Nephron (organoid): ENCODE data around the gene PGM5.
"Not testable (repeated sequence)": the region's sequence is repeated elsewhere in the genome, so short reads cannot be mapped to it uniquely, and the experiment has no call there.

Experiments
- H3K27ac Mint-ChIP-seq, 3 experiments: 2 replicates each; pipeline ENCODE4 v1.8.0; 2020; ENCODE audit warnings: mixed read lengths in 3 of 3, mild to moderate bottlenecking in 2 of 3, moderate library complexity in 1 of 3
- H3K27me3 Mint-ChIP-seq: 2 replicates; pipeline ENCODE4 v1.8.0; 2021; ENCODE audit warnings: low read depth, mild to moderate bottlenecking, moderate library complexity, mixed read lengths
- H3K36me3 Mint-ChIP-seq: 2 replicates; pipeline ENCODE4 v1.8.0; 2020; ENCODE audit warnings: low read depth, mixed read lengths
- H3K4me1 Mint-ChIP-seq: 2 replicates; pipeline ENCODE4 v1.8.0; 2020; ENCODE audit warnings: mixed read lengths
- H3K4me3 Mint-ChIP-seq, 3 experiments: 2 replicates each; pipeline ENCODE4 v1.8.0; 2020; ENCODE audit warnings: mild to moderate bottlenecking in 3 of 3, mixed read lengths in 3 of 3, moderate library complexity in 2 of 3
- H3K9me3 Mint-ChIP-seq: 2 replicates; pipeline ENCODE4 v1.8.0; 2020; ENCODE audit warnings: mixed read lengths
- TF ChIP-seq, protein P1 (sequence below), 3 experiments: fragments of 200-600 bp; sonication (generic); IDR thresholded peaks; one replicate each; pipeline ENCODE4 v1.5.0; 2021; ENCODE audit warnings: antibody characterized with exemption in 3 of 3; ENCODE audit not compliant: unreplicated experiment in 3 of 3

PGM5 gene

GRCh38 chr9:68342265-68343025, 14.0 kb upstream of the PGM5 start:
- H3K9me3 Mint-ChIP-seq, H3K36me3 Mint-ChIP-seq, H3K27ac Mint-ChIP-seq: not testable (repeated sequence)
- Mint-ChIP-seq H3K4me1 (peaks cover 21% of the 10 kb centered on the region), H3K4me3 (peak overlapping the region in 1 of 3 experiments; percentile 7), H3K27me3 (peaks cover 12% of the 10 kb centered on the region)
- TF ChIP-seq, protein P1, sequence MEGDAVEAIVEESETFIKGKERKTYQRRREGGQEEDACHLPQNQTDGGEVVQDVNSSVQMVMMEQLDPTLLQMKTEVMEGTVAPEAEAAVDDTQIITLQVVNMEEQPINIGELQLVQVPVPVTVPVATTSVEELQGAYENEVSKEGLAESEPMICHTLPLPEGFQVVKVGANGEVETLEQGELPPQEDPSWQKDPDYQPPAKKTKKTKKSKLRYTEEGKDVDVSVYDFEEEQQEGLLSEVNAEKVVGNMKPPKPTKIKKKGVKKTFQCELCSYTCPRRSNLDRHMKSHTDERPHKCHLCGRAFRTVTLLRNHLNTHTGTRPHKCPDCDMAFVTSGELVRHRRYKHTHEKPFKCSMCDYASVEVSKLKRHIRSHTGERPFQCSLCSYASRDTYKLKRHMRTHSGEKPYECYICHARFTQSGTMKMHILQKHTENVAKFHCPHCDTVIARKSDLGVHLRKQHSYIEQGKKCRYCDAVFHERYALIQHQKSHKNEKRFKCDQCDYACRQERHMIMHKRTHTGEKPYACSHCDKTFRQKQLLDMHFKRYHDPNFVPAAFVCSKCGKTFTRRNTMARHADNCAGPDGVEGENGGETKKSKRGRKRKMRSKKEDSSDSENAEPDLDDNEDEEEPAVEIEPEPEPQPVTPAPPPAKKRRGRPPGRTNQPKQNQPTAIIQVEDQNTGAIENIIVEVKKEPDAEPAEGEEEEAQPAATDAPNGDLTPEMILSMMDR (IDR thresholded peaks at IDR 0.05; ENCODE audit: unreplicated experiment in 3 of 3): peak; percentile 19 to 24 (median 24)

GRCh38 chr9:68343242-68343641, 13.2 kb upstream of the PGM5 start:
- not testable (repeated sequence) for H3K9me3 Mint-ChIP-seq, H3K4me3 Mint-ChIP-seq
- peaks cover 21% of the 10 kb centered on the region for H3K4me1 Mint-ChIP-seq

GRCh38 chr9:68343992-68344391, 12.4 kb upstream of the PGM5 start:
- H3K4me3 Mint-ChIP-seq, H3K27me3 Mint-ChIP-seq, H3K9me3 Mint-ChIP-seq, H3K36me3 Mint-ChIP-seq: not testable (repeated sequence)
- Mint-ChIP-seq H3K4me1 (peaks cover 24% of the 10 kb centered on the region), H3K27ac (peak overlapping the region in 2 of 3 experiments; percentile 38 to 59)

More at GRCh38 chr9:68343242-68343641, 13.2 kb upstream of the PGM5 start:
- H3K27me3 Mint-ChIP-seq, H3K36me3 Mint-ChIP-seq: not testable (repeated sequence)
- H3K27ac Mint-ChIP-seq: peak overlapping the region in 1 of 3 experiments; percentile 38

GRCh38 chr9:68351689-68352088, 4.7 kb upstream of the PGM5 start:
- H3K27ac Mint-ChIP-seq, H3K9me3 Mint-ChIP-seq: not testable (repeated sequence)
- peaks cover 11% of the 10 kb centered on the region for H3K4me1 Mint-ChIP-seq

DNA sequence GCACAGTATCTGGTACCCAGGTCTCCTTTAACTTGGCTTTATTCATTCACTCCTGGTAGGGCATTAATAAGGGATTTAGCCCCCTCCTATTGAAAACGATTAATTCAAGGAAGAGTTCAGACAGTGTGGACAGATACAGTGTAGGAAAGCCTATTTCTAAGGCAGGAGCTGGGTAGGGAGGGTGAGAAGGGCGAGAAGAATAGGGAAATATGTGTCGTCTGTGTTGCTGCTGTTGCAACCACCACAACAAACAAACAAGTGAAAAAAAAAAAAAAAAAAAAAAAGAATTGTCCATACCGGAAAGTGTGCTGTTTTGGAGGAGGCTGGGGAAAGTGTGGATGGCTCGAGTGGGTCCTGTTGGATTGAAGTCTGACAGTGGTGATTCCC, 425 bp upstream of the PGM5 start:
- H3K27me3 Mint-ChIP-seq: peaks cover 14% of the 10 kb centered on the region
- peak overlapping the region; percentile 87 to 89 (median 88) for H3K27ac Mint-ChIP-seq
- peak overlapping the region; percentile 84 to 91 (median 84) for H3K4me3 Mint-ChIP-seq
- peaks cover 14% of the 10 kb centered on the region for H3K4me1 Mint-ChIP-seq
- not testable (repeated sequence) for H3K36me3 Mint-ChIP-seq, H3K9me3 Mint-ChIP-seq

More at GRCh38 chr9:68351689-68352088, 4.7 kb upstream of the PGM5 start:
- H3K27me3 Mint-ChIP-seq, H3K36me3 Mint-ChIP-seq, H3K4me3 Mint-ChIP-seq: not testable (repeated sequence)

DNA sequence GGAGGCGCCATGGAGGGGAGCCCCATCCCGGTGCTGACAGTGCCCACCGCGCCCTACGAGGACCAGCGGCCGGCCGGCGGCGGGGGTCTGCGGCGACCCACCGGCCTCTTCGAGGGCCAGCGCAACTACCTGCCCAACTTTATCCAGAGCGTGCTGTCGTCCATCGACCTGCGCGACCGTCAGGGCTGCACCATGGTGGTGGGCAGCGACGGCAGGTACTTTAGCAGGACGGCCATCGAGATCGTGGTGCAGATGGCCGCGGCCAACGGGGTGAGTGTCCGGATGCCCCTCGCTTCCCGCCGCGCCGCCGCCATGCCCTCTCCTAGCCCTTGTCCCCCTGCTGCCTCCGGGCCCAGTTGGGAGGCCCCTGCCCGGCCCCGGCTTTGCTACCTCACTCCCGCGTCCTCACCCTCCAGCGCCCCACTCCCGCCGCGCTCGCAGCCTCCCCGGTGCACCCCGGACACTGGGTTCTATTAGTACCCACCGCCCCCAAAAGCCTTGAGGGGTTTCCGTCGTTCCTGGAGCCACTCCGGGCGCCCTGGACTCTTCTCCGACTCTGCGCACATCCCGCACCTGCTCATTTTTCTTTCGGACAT, 806 bp downstream of the PGM5 start:
- not testable (repeated sequence) for H3K36me3 Mint-ChIP-seq

DNA sequence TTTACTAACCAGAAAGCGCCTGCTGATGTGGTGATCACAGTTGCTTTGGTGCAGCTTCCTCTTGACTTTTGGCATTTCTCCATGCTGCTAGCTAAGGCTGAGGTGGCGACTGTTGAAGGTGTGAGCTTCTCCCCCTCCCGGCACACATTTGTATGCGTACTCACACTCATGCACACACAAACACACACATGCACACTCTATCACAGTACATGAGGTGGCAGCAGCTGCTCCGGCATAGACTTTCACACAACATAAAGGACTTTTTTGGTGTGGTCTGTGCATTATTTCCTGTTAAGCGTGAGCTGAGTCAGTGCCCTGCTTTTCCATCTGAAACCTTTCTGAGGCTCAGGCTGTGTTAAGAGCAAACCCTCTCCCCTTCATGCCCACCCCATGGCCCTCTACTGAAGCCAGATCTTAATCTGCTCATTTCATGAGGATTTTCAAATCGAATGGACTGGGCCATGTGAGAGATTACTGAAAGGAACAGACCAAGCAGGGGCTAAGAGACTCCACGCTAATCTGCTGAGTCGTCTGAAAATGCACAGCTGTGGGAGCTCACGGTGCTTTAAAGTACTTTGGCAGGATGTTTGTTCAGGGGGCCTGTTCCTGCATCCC, 10.6 kb downstream of the PGM5 start:
- Mint-ChIP-seq H3K4me3 (peak overlapping the region in 2 of 3 experiments; percentile 0 to 26), H3K4me1 (peaks cover 20% of the 10 kb centered on the region), H3K27ac (peak overlapping the region; percentile 89 to 94 (median 91))
- not testable (repeated sequence) for H3K36me3 Mint-ChIP-seq, H3K9me3 Mint-ChIP-seq, H3K27me3 Mint-ChIP-seq

More for the DNA sequence above, 806 bp downstream of the PGM5 start:
- H3K4me3 Mint-ChIP-seq: peak overlapping the region; percentile 92 to 99 (median 98)
- peaks cover 14% of the 10 kb centered on the region for H3K4me1 Mint-ChIP-seq
- peak overlapping the region; percentile 95 to 99 (median 98) for H3K27ac Mint-ChIP-seq
- peaks cover 14% of the 10 kb centered on the region for H3K27me3 Mint-ChIP-seq
- not testable (repeated sequence) for H3K9me3 Mint-ChIP-seq

DNA sequence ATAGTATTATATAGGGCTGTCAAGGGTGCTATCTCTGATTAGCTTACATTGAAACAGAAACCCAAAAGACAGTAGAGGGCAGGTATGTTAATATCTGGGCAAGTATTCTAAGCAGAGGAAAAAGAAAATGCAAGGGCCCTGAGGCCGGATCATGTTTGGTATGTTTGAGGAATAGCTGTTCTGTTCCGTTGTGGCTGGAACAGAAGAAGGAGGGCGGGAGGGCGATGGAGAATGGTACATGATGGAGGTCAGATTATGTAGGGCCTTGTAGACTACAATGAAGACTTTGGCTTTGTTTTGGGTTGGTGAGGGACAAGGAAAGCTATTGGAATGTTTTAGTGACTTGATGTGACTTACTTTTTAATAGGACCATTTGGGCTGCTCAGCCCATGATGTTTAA, 19.4 kb downstream of the PGM5 start:
- H3K4me1 Mint-ChIP-seq, H3K27me3 Mint-ChIP-seq, H3K27ac Mint-ChIP-seq, H3K4me3 Mint-ChIP-seq: not testable (repeated sequence)
- H3K9me3 Mint-ChIP-seq: peaks cover 13% of the 10 kb centered on the region
- H3K36me3 Mint-ChIP-seq: peaks cover 28% of the 10 kb centered on the region

- peaks cover 37% of the 10 kb centered on the region for H3K36me3 Mint-ChIP-seq
- peak overlapping the region; percentile 50 to 89 (median 51) for H3K27ac Mint-ChIP-seq
- H3K4me1 Mint-ChIP-seq, H3K27me3 Mint-ChIP-seq, H3K4me3 Mint-ChIP-seq: not testable (repeated sequence)
- peaks cover 13% of the 10 kb centered on the region for H3K9me3 Mint-ChIP-seq
These were observed 21.3 kb downstream of the PGM5 start for GRCh38 chr9:68377723-68378122.

DNA sequence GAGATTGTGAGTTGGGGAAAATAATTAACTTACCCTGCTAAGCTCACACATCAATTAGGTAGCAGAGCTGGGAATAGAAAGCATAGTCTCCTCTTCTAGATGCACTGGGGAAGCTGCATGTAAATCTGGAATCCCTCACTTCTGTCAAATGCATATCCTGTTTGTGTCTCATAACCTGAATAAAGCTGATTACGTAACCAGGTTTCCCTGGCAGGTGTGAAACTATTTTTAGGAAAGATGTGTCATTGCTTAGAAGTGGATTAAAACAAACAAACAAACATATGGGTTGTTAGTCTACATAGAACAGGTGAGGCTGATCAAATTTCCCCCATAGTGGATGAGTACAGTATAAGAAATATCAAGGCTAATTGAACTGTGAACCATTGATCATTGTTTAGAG, 27.5 kb downstream of the PGM5 start:
- H3K27ac Mint-ChIP-seq, H3K4me1 Mint-ChIP-seq, H3K27me3 Mint-ChIP-seq, H3K4me3 Mint-ChIP-seq: not testable (repeated sequence)
- H3K36me3 Mint-ChIP-seq: peaks cover 54% of the 10 kb centered on the region
- H3K9me3 Mint-ChIP-seq: peaks cover 13% of the 10 kb centered on the region

DNA sequence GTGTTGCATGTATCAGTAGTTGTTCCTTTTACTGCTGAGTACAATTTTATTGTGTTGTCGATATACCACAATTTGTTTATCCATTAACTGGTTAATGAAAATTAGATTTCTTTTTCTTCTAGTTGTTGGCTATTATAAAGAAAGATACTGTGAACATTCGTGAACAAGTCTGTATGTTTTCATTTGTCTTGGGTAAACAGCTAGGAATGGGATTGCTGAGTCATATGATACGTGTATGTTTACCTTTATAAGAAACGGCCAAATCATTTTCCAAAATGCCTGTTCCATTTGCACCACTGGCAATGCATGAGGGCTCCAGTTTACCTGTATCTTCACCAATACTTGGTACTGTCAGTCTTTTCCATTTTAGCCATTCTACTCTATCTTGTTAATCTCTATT, 33.1 kb downstream of the PGM5 start:
- H3K36me3 Mint-ChIP-seq: peaks cover 32% of the 10 kb centered on the region
- H3K27me3 Mint-ChIP-seq, H3K27ac Mint-ChIP-seq, H3K4me3 Mint-ChIP-seq, H3K4me1 Mint-ChIP-seq, H3K9me3 Mint-ChIP-seq: not testable (repeated sequence)

GRCh38 chr9:68390737-68391136, 34.3 kb downstream of the PGM5 start:
- peaks cover 27% of the 10 kb centered on the region for H3K36me3 Mint-ChIP-seq
- H3K4me1 Mint-ChIP-seq, H3K4me3 Mint-ChIP-seq, H3K27ac Mint-ChIP-seq, H3K27me3 Mint-ChIP-seq, H3K9me3 Mint-ChIP-seq: not testable (repeated sequence)

DNA sequence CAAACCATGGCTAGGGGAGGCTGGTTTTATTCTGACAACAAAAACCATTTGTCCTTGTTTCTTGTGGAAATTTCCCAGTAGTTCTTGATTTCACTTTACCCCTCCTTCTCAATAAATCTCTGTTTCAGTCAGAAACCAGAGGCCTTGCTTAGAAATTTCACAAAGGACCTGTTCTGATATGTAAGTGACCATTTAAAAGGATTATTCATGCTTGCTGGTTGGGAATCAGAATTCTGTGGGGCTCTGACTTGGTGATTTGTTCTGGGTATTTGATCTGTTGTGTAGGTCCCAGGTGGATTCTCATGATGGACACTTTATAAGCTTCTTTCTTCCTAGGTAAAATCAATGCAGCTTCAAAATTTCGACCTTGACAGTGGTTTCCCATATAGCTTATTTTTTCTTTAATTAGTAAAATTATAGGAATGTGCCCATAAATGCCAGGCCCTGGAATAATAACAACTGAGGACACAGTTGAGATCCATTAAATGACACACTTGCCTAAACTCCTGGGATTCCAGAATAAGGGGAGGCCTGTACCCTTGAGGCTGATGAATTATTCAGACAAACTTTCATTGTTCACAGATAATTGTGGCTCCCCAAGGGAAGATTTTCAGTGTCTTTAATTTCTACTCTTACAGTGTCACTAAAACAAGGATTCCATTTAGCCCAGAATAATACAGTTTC, 40.1 kb downstream of the PGM5 start:
- H3K4me1 Mint-ChIP-seq, H3K9me3 Mint-ChIP-seq, H3K27me3 Mint-ChIP-seq, H3K4me3 Mint-ChIP-seq: not testable (repeated sequence)
- Mint-ChIP-seq H3K27ac (peak overlapping the region in 2 of 3 experiments; percentile 32 to 46), H3K36me3 (peaks cover 26% of the 10 kb centered on the region)
